Panc1 (cell line): ENCODE measurements around the gene CCDC90B. TPM values are rescaled to one million over a fixed set of nuclear protein-coding genes. Genes with fewer than 3 reads are reported as not detected.
"Not testable (repeated sequence)": the region's sequence is repeated elsewhere in the genome, so short reads cannot be mapped to it uniquely, and the experiment has no call there.

Source experiments
- ATAC-seq: fragments of 200-7000 bp; cut with Tn5 transposase; 2 replicates; pipeline ENCODE4 v1.9.1; 2020; ENCODE audit warnings: mild to moderate bottlenecking, moderate library complexity
- BruUV-seq: library from RNA; stranded (reverse); fragments of 400-500 nt; replicated peaks from 2 replicates; lab custom pipeline; 2021; lab: Mats Ljungman, UMichigan
- CTCF ChIA-PET: fragments of 300-600 bp; sonication (Branson Sonifier 250); formaldehyde crosslinking; loops from one replicate; lab custom pipeline; 2022; ENCODE audit warnings: antibody characterized with exemption; lab: Charles Lee
- POLR2A ChIA-PET: fragments of 300-600 bp; sonication (Branson Sonifier 250); formaldehyde crosslinking; loops from one replicate; lab custom pipeline; 2022; ENCODE audit warnings: antibody characterized with exemption; lab: Charles Lee
- DNase-seq: peaks from one replicate; pipeline ENCODE4 v3.0.0-alpha.2; 2010; ENCODE audit warnings: low read depth, low spot score
- H3K27ac ChIP-seq: 2 replicates; pipeline ENCODE4 v1.5.1; 2011; ENCODE audit warnings: mild to moderate bottlenecking, low read length, inconsistent platforms
- H3K27me3 ChIP-seq: fragments of 200-500 bp; sonication (Bioruptor generic); 2 replicates; pipeline ENCODE4 v1.6.0; 2014; ENCODE audit warnings: low read length, inconsistent platforms; ENCODE audit not compliant: control insufficient read depth, insufficient read depth
- H3K36me3 ChIP-seq: fragments of 200-500 bp; sonication (Bioruptor generic); 2 replicates; pipeline ENCODE4 v1.5.1; 2014; ENCODE audit warnings: inconsistent platforms, mild to moderate bottlenecking, low read length, moderate library complexity; ENCODE audit not compliant: control insufficient read depth, insufficient read depth
- H3K4me1 ChIP-seq: 2 replicates; pipeline ENCODE4 v1.5.1; 2011; ENCODE audit warnings: inconsistent platforms, mild to moderate bottlenecking, low read length, moderate library complexity; ENCODE audit not compliant: control insufficient read depth, insufficient read depth
- H3K4me3 ChIP-seq, 2 experiments: 2 replicates each; pipeline ENCODE4 v1.5.1; 2011 to 2012; ENCODE audit warnings: low read depth in 2 of 2, low read length in 2 of 2, mild to moderate bottlenecking in 2 of 2, inconsistent platforms in 1 of 2, moderate library complexity in 1 of 2
- H3K9me3 ChIP-seq: fragments of 200-500 bp; sonication (Bioruptor generic); 2 replicates; pipeline ENCODE4 v1.5.1; 2014; ENCODE audit warnings: low read depth, mild to moderate bottlenecking, inconsistent platforms, low read length, moderate library complexity; ENCODE audit not compliant: control insufficient read depth, insufficient read depth
- POLR2AphosphoS5 ChIP-seq: IDR thresholded peaks from 2 replicates; pipeline ENCODE4 v1.6.1; 2012; ENCODE audit warnings: mild to moderate bottlenecking, low read depth, low read length, moderate library complexity
- SIN3A ChIP-seq: IDR thresholded peaks from 2 replicates; pipeline ENCODE4 v1.6.1; 2012; ENCODE audit warnings: low read depth, mild to moderate bottlenecking, low read length, moderate library complexity, borderline replicate concordance; ENCODE audit not compliant: insufficient read depth
- TCF7L2 ChIP-seq: IDR thresholded peaks from 2 replicates; pipeline ENCODE4 v1.6.1; 2011; ENCODE audit warnings: mild to moderate bottlenecking, low read depth, low read length, inconsistent platforms
- in situ Hi-C: cut with HindIII; loops from 2 replicates; pipeline ENCODE4 v1.10.0; 2016; ENCODE audit warnings: low sequenced_read_pairs, low pct_unique_long_range_greater_than_20kb
- intact Hi-C: fragments of 100-400 bp; cut with micrococcal nuclease; formaldehyde crosslinking; loops from one replicate; pipeline ENCODE4 v1.10.0; 2022; ENCODE audit not compliant: unreplicated experiment
- total RNA-seq: library from RNA; stranded (reverse); gene quantifications from one replicate; pipeline ENCODE4 v1.2.1, GENCODE V29; 2021; ENCODE audit not compliant: unreplicated experiment
- TF ChIP-seq, protein P1 (sequence below): fragments of 450-650 bp; IDR thresholded peaks from 2 replicates; pipeline ENCODE4 v1.5.1; 2017; ENCODE audit warnings: mild to moderate bottlenecking
- TF ChIP-seq, protein P2 (sequence below), 2 experiments: IDR thresholded peaks; 2 replicates each; pipeline ENCODE4 v1.6.1; 2011 to 2012; ENCODE audit warnings: low read depth in 2 of 2, control low read depth in 1 of 2, low read length in 1 of 2, mild to moderate bottlenecking in 1 of 2, moderate library complexity in 1 of 2; ENCODE audit not compliant: insufficient read depth in 1 of 2

The CCDC90B gene
- total RNA-seq, 1 experiment from 2014 or later, result 41.9 TPM

DNA sequence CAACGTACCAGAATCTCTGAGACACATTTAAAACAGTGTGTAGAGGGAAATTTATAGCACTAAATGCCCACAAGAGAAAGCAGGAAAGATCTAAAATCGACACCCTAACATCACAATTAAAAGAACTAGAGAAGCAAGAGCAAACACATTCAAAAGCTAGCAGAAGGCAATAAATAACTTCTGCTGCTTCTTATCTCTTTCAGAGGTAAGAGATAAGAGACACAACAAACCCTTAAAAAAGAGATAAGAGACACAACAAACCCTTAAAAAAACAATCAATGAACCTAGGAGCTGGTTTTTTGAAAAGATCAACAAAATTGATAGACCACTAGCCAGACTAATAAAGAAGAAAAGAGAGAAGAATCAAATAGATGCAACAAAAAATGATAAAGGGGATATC, 17.1 kb downstream of the CCDC90B start:
- H3K4me1 ChIP-seq, CTCF ChIA-PET, ATAC-seq, in situ Hi-C loops, intact Hi-C loops, H3K9me3 ChIP-seq, POLR2A ChIA-PET, BruUV-seq, H3K4me3 ChIP-seq, H3K27ac ChIP-seq, DNase-seq, H3K27me3 ChIP-seq: not testable (repeated sequence)
- H3K36me3 ChIP-seq, result peaks cover 27% of the 10 kb centered on the region

DNA sequence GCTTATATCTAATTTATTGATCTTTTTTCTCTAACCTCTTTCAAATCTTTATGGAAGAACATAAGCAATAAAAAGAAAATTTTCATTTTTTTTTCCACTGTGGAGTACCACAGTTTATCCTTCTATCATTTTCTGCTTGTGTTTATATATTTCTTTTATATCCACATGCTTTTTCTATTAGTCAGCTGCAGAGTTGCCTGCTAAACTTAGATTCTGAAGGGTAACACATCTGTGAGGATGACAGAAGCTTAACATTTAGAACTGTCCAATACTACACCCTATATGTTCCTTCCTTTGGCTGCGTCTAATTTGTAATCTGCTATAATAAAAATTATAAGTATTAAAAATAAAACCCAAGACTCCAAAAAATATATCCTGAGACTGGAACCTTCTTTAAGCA, 20.8 kb downstream of the CCDC90B start:
- in situ Hi-C loops (no loop called here), intact Hi-C loops (no loop called here)
- ATAC-seq, result no peak

DNA sequence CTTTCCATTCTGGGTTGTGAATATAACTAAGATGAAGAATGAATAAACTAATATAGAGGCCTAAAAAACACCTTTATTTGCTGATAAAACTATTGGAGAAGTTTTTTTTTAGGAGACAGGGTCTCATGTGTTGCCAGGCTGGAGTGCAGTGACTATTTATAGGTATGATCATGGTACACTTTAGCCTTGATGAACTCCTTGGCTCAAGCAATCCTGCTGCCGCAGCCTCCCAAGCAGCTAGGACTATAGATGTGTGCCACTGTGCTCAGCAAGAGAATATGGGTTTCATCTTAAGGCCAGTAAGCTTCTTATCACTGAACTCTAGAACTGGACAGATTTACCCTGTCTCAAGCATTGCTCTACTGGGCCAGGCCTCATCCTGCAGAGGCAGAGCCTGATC, 26.6 kb downstream of the CCDC90B start:
- Histone ChIP-seq H3K27ac (no peak overlapping the region), H3K4me3 (no peak overlapping the region), H3K27me3 (no peaks in the 10 kb centered on the region), H3K9me3 (no peaks in the 10 kb centered on the region), H3K4me1 (no peaks in the 10 kb centered on the region), H3K36me3 (peaks cover 20% of the 10 kb centered on the region)
- TF ChIP-seq SIN3A (no peak), POLR2AphosphoS5 (no peak), TCF7L2 (no peak)
- TF ChIP-seq, protein P1, sequence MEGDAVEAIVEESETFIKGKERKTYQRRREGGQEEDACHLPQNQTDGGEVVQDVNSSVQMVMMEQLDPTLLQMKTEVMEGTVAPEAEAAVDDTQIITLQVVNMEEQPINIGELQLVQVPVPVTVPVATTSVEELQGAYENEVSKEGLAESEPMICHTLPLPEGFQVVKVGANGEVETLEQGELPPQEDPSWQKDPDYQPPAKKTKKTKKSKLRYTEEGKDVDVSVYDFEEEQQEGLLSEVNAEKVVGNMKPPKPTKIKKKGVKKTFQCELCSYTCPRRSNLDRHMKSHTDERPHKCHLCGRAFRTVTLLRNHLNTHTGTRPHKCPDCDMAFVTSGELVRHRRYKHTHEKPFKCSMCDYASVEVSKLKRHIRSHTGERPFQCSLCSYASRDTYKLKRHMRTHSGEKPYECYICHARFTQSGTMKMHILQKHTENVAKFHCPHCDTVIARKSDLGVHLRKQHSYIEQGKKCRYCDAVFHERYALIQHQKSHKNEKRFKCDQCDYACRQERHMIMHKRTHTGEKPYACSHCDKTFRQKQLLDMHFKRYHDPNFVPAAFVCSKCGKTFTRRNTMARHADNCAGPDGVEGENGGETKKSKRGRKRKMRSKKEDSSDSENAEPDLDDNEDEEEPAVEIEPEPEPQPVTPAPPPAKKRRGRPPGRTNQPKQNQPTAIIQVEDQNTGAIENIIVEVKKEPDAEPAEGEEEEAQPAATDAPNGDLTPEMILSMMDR, result no peak
- TF ChIP-seq, protein P2, sequence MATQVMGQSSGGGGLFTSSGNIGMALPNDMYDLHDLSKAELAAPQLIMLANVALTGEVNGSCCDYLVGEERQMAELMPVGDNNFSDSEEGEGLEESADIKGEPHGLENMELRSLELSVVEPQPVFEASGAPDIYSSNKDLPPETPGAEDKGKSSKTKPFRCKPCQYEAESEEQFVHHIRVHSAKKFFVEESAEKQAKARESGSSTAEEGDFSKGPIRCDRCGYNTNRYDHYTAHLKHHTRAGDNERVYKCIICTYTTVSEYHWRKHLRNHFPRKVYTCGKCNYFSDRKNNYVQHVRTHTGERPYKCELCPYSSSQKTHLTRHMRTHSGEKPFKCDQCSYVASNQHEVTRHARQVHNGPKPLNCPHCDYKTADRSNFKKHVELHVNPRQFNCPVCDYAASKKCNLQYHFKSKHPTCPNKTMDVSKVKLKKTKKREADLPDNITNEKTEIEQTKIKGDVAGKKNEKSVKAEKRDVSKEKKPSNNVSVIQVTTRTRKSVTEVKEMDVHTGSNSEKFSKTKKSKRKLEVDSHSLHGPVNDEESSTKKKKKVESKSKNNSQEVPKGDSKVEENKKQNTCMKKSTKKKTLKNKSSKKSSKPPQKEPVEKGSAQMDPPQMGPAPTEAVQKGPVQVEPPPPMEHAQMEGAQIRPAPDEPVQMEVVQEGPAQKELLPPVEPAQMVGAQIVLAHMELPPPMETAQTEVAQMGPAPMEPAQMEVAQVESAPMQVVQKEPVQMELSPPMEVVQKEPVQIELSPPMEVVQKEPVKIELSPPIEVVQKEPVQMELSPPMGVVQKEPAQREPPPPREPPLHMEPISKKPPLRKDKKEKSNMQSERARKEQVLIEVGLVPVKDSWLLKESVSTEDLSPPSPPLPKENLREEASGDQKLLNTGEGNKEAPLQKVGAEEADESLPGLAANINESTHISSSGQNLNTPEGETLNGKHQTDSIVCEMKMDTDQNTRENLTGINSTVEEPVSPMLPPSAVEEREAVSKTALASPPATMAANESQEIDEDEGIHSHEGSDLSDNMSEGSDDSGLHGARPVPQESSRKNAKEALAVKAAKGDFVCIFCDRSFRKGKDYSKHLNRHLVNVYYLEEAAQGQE (IDR thresholded peaks at IDR 0.05; ENCODE audit: insufficient read depth in 1 of 2, low read depth in 2 of 2, low read length in 1 of 2), result no peak
- in situ Hi-C loops (no loop called here), intact Hi-C loops (no loop called here)
- DNase-seq, result no peak
- ATAC-seq, result no peak
- ChIA-PET POLR2A (no interaction called here), CTCF (interaction anchor here (0.7 kb wide), 1 partner anchor 9 kb away, joined by 3 read pairs; no protein-coding TSS in a partner anchor)
- BruUV-seq, result no TSS peak

More for the DNA sequence above, 20.8 kb downstream of the CCDC90B start:
- BruUV-seq, result no TSS peak
- no peaks in the 10 kb centered on the region for H3K27me3 ChIP-seq
- no peak overlapping the region for H3K27ac ChIP-seq
- ChIA-PET CTCF (interaction anchor here (0.5 kb wide), 1 partner anchor 265 kb away, joined by 3 read pairs; no protein-coding TSS in a partner anchor), POLR2A (no interaction called here)
- H3K4me1 ChIP-seq, result no peaks in the 10 kb centered on the region
- no peak for DNase-seq
- peaks cover 26% of the 10 kb centered on the region for H3K36me3 ChIP-seq
- TF ChIP-seq, protein P1, result no peak
- TF ChIP-seq SIN3A, result no peak
- no peak for TF ChIP-seq POLR2AphosphoS5
- TF ChIP-seq, protein P2 (IDR thresholded peaks at IDR 0.05; ENCODE audit: insufficient read depth in 1 of 2, low read depth in 2 of 2, low read length in 1 of 2), result no peak
- no peak for TF ChIP-seq TCF7L2
- H3K9me3 ChIP-seq, result no peaks in the 10 kb centered on the region
- no peak overlapping the region for H3K4me3 ChIP-seq
